ENCODE data around the gene STARD9.
"Not testable (repeated sequence)": the region's sequence is repeated elsewhere in the genome, so short reads cannot be mapped to it uniquely, and the experiment has no call there.

Gene STARD9

GRCh38 chr15:42667855-42668254, 92.4 kb downstream of the STARD9 start:
- in situ Hi-C loops (cut with MboI; ENCODE audit: low sequenced_read_pairs, unreplicated experiment) = no loop called here
- TF ChIP-seq CTCF (IDR thresholded peaks at IDR 0.05; ENCODE audit: borderline replicate concordance, control extremely low read depth, extremely low read depth, insufficient read depth, missing control alignments) = no peak
- DNase-seq (ENCODE audit: low spot score) = no peak

- in situ Hi-C loops (cut with MboI; ENCODE audit: low sequenced_read_pairs, unreplicated experiment) = no loop called here
- DNase-seq (ENCODE audit: low spot score) = no peak
- TF ChIP-seq CTCF (IDR thresholded peaks at IDR 0.05; ENCODE audit: borderline replicate concordance, control extremely low read depth, extremely low read depth, insufficient read depth, missing control alignments) = no peak
These were observed 95.0 kb downstream of the STARD9 start for GRCh38 chr15:42670451-42670850.

- in situ Hi-C loops (cut with MboI; ENCODE audit: low sequenced_read_pairs, unreplicated experiment) = no loop called here
- TF ChIP-seq CTCF (IDR thresholded peaks at IDR 0.05; ENCODE audit: borderline replicate concordance, control extremely low read depth, extremely low read depth, insufficient read depth, missing control alignments) = no peak
- no peak for DNase-seq (ENCODE audit: low spot score)
These were observed 97.0 kb downstream of the STARD9 start for GRCh38 chr15:42672444-42672843.

GRCh38 chr15:42674472-42674871, 99.1 kb downstream of the STARD9 start:
- TF ChIP-seq CTCF (IDR thresholded peaks at IDR 0.05; ENCODE audit: borderline replicate concordance, control extremely low read depth, extremely low read depth, insufficient read depth, missing control alignments) = no peak
- in situ Hi-C loops (cut with MboI; ENCODE audit: low sequenced_read_pairs, unreplicated experiment) = no loop called here
- no peak for DNase-seq (ENCODE audit: low spot score)

- in situ Hi-C loops (cut with MboI; ENCODE audit: low sequenced_read_pairs, unreplicated experiment) = no loop called here
These were observed 99.6 kb downstream of the STARD9 start for GRCh38 chr15:42675021-42675420.

GRCh38 chr15:42679285-42680141, 104.1 kb downstream of the STARD9 start:
- in situ Hi-C loops (cut with MboI; ENCODE audit: low sequenced_read_pairs, unreplicated experiment) = no loop called here
- DNase-seq (ENCODE audit: low spot score) = no peak
- no peak for TF ChIP-seq CTCF (IDR thresholded peaks at IDR 0.05; ENCODE audit: borderline replicate concordance, control extremely low read depth, extremely low read depth, insufficient read depth, missing control alignments)

More at GRCh38 chr15:42675021-42675420, 99.6 kb downstream of the STARD9 start:
- DNase-seq (ENCODE audit: low spot score) = no peak
- no peak for TF ChIP-seq CTCF (IDR thresholded peaks at IDR 0.05; ENCODE audit: borderline replicate concordance, control extremely low read depth, extremely low read depth, insufficient read depth, missing control alignments)

GRCh38 chr15:42680142-42680482, 104.7 kb downstream of the STARD9 start:
- in situ Hi-C loops (cut with MboI; ENCODE audit: low sequenced_read_pairs, unreplicated experiment) = not testable (repeated sequence)
- DNase-seq (ENCODE audit: low spot score) = peak; percentile 56

Data from GM13976 (cell line).